Measurements from ENCODE around the gene LLGL1.

Gene LLGL1

DNA sequence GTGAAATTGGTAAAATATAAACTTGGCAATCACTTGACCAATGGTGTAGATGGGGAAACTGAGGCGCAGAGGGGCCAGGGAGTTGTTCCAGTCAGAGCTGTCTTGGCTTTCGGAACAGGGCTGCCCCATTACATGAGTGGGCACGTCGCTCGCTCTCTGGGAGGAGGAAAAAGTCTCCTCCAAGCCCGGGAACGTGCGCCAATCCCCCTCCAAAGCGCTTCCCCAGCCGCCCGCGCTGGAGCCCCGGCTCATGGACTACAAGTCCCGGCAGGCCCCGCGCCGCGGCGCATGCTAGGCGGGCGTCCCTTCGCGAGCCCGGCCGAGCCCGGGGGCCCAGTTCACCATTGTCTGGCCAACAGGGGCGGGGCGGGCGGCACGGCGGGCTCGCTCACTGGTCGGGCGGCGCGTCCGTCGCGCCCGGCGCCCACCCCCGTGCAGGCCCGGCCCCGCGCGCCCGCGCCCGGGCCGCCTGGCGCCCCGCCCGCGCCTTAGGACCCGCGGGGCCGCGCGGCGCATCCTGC is at the start of gene LLGL1:
Gene LLGL1 (plus strand): TSS at position 515 of the 521 bp plus-strand sequence. CDS start 48 bp downstream, outside the sequence.
- DNase-seq: peak; percentile 58 to 64

GRCh38 chr17:18176176-18176575 is 49.3 kb upstream of the LLGL1 start:
- peak in 1 of 2 experiments; percentile 10 for DNase-seq

- DNase-seq: no peak
Observed at GRCh38 chr17:18177133-18177532, 48.3 kb upstream of the LLGL1 start.

- DNase-seq: no peak
Observed at GRCh38 chr17:18177722-18178121, 47.7 kb upstream of the LLGL1 start.

DNA sequence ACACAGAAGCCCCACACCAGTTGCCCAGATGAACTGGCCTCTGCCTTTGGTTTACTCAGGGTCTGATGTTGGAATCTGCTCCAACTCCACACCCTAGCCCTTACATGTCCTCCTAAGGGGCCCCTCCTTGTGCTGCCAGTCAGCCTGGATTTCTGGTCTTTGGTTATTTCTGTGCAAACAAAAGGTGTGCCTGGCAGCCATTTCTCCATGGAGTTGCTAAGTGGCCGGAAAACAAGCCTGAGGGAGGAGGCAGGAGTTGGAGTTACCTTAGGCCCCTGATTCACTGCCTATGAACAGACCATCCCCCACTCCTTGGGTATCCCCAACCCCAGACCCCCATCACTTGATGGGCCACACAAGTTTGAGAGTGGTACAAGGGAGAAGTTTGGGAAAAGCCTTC is 46.2 kb upstream of the LLGL1 start:
- no peak for DNase-seq

DNA sequence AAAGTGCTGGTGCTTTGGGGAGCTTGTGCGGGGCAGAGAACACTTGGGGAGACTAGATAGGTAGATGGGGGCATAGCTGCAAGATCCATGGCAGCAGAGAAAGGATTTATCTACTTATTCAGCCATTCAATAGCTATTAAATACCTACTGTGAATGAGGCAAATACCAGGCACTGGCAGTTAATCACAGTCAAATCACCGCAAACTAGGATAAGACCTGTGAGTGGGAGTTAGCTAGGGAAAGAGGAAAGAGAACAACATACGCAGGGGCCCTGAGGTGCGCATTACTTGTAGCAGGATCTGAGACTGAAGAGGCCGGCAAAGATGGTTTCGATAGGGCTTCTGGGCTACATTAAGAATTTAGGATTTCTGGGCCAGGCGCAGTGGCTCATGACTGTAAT is 45.6 kb upstream of the LLGL1 start:
- no peak for DNase-seq

- no peak for DNase-seq
Observed at GRCh38 chr17:18181358-18181757, 44.1 kb upstream of the LLGL1 start.

- no peak for DNase-seq
Observed at GRCh38 chr17:18182110-18182977, 43.1 kb upstream of the LLGL1 start.

- DNase-seq: peak; percentile 46 to 63
Observed at GRCh38 chr17:18182978-18183333, 42.5 kb upstream of the LLGL1 start.

- peak; percentile 85 to 89 for DNase-seq
Observed at GRCh38 chr17:18183334-18184142, 41.9 kb upstream of the LLGL1 start, which contains the start of gene ALKBH5. Gene ALKBH5 (plus strand): TSS chr17:18183828. CDS start chr17:18184244, 416 bp downstream.

DNA sequence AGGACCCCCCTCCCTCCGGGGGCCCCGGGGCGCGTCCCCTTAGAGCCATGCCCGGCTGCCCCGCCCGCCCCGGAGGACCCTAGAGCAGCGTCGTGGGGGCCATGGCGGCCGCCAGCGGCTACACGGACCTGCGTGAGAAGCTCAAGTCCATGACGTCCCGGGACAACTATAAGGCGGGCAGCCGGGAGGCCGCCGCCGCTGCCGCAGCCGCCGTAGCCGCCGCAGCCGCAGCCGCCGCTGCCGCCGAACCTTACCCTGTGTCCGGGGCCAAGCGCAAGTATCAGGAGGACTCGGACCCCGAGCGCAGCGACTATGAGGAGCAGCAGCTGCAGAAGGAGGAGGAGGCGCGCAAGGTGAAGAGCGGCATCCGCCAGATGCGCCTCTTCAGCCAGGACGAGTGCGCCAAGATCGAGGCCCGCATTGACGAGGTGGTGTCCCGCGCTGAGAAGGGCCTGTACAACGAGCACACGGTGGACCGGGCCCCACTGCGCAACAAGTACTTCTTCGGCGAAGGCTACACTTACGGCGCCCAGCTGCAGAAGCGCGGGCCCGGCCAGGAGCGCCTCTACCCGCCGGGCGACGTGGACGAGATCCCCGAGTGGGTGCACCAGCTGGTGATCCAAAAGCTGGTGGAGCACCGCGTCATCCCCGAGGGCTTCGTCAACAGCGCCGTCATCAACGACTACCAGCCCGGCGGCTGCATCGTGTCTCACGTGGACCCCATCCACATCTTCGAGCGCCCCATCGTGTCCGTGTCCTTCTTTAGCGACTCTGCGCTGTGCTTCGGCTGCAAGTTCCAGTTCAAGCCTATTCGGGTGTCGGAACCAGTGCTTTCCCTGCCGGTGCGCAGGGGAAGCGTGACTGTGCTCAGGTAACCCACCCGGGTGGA is 41.0 kb upstream of the LLGL1 start:
- no peak for DNase-seq

- DNase-seq: no peak
Observed at GRCh38 chr17:18185391-18185790, 40.0 kb upstream of the LLGL1 start.

DNA sequence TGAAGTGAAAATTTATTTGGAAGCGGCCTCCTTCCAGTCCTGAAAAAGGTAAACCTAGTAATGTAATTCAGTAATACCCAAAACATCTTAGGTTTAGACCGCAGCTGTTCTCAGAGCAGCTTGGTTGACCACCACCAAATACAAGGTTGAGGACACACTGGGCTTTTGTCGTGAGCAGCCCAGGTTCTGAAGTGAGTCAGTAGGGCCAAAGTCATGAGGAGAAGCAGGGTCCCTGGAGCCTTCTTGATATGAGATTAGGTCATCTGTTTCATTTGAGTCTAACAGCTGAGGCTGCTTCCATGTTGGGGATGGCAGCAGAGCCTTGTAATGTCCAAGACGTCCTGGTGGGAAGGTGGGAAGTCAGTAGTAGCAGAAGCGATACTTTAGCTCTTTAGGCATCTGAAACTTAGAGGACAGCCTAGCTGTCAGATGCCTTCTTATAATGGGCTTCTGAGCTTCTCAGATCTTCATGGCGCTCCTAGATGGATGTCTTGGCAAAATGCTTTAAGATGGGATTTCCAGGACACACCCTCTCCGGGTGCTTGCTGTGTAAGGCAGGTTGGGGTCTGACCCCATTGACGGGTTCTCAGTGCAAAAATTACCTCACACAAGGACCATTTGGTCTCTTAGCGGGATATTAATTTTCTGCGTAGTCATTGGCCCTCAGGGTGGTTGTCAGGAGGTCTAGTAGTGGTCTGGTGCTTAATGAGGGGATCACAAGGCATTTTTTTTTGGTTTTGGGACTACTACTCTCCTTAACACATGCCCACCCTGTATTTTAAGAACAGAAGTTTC is 39.4 kb upstream of the LLGL1 start:
- DNase-seq: no peak

GRCh38 chr17:18186627-18186982 is 38.8 kb upstream of the LLGL1 start:
- no peak for DNase-seq

GRCh38 chr17:18187226-18187625 is 38.2 kb upstream of the LLGL1 start:
- no peak for DNase-seq

DNA sequence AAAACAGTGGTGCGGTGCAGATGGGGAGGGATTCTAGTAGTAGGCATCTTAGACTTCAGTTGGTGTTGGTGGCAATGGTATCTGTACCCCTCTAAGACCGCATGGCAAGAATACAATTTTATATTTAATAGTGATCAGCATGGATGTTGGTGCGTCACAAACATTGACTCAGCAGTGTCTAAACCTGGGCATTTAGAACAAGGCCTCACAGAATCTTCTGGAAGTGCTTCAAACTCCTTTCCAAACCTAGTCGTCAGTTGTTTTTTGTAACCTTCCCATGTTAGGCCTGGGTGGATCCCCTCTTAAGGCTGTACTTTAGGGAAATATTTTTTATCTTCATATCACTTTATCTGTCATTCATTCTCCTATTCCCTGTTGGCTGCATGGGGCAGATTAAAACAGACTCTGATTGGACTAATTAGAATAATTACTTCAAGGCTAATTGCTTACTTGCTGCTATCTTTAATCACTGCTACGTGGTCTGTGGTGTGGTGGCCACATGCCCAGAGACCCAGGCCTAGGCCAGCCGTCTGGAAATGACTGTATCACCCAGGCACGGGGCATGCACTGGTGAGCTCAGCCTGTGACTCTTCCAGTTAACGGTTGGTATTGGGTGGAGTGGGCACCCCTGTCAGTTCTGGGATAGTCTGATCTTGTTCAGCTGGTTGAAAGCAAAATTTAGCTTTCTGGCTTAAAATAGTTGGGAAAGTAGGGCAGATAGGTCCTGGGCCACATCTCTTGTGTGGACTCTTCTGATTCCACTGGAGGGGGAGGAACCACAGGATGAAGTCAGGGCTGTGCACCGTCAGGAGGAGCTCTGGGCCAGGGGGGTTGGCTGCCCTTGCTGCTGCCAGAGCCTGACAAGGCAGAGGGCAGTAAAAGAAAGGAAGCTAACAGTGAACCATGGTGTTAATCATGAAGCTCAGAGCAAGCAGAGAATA is 37.3 kb upstream of the LLGL1 start:
- no peak for DNase-seq

GRCh38 chr17:18190628-18191235 is 34.7 kb upstream of the LLGL1 start:
- DNase-seq: no peak

GRCh38 chr17:18191236-18191667 is 34.2 kb upstream of the LLGL1 start:
- no peak for DNase-seq

GRCh38 chr17:18191967-18192366 is 33.5 kb upstream of the LLGL1 start:
- no peak for DNase-seq

DNA sequence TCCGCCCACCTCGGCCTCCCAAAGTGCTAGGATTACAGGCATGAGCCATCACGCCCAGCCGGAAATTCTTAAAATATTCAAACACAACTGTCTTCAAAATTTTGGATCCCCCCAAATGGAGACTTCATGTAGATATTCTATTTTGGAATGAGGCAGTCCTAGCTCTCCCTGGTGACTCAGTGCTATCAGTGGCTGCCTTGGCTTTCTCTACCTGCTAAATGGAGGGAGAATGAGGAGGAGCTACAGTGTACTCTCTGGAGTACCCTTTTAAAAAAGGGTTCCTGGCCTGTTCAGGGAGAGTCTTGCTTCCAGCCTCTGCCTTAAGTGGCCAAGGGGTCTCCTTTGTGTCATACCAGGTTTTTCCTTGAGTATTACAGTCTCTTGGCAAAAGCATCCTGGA is 31.0 kb upstream of the LLGL1 start:
- DNase-seq: no peak
